Vagina (tissue), 2 donors: ENCODE results near the gene FCGR3A.
"Not testable (repeated sequence)": the region's sequence is repeated elsewhere in the genome, so short reads cannot be mapped to it uniquely, and the experiment has no call there.

ENCODE experiments used
- CTCF ChIP-seq, 3 experiments: fragments of 450-650 bp in 2 of 3; fragments of 200-600 bp in 1 of 3; sonication (generic) in 1 of 3; IDR thresholded peaks; one replicate each; pipeline ENCODE4 v1.5.1; 2017 to 2019; ENCODE audit warnings: antibody characterized with exemption in 3 of 3, mild to moderate bottlenecking in 2 of 3, moderate library complexity in 2 of 3
- POLR2A ChIP-seq, 2 donors: fragments of 450-650 bp; IDR thresholded peaks; one replicate each; pipeline ENCODE4 v1.6.1; 2017; ENCODE audit warnings: antibody characterized with exemption in 2 of 2, mild to moderate bottlenecking in 2 of 2, moderate library complexity in 2 of 2
- POLR2AphosphoS5 ChIP-seq, 2 donors: sonication (generic); formaldehyde crosslinking; IDR thresholded peaks; one replicate each; pipeline ENCODE4 v1.9.0; 2017; ENCODE audit warnings: antibody characterized with exemption in 2 of 2, mild to moderate bottlenecking in 2 of 2, low read depth in 1 of 2; ENCODE audit not compliant: insufficient read depth in 1 of 2

- not testable (repeated sequence) for TF ChIP-seq POLR2A (IDR thresholded peaks at IDR 0.05); CTCF (IDR thresholded peaks at IDR 0.05); POLR2AphosphoS5 (IDR thresholded peaks at IDR 0.05; ENCODE audit: insufficient read depth in 1 of 2, low read depth in 1 of 2)
Measured at GRCh38 chr1:161560960-161561715, 11.5 kb upstream of the FCGR3A start.
